HG02943 (cell line): Measurements from ENCODE around the gene CXorf66.
"Not testable (repeated sequence)": the region's sequence is repeated elsewhere in the genome, so short reads cannot be mapped to it uniquely, and the experiment has no call there.

Source experiments
- ATAC-seq: cut with Tn5 transposase; IDR thresholded peaks from one replicate; pipeline ENCODE4 v1.9.1; 2021; ENCODE audit warnings: mild to moderate bottlenecking, low read depth, moderate library complexity; ENCODE audit not compliant: unreplicated experiment

The CXorf66 gene

DNA sequence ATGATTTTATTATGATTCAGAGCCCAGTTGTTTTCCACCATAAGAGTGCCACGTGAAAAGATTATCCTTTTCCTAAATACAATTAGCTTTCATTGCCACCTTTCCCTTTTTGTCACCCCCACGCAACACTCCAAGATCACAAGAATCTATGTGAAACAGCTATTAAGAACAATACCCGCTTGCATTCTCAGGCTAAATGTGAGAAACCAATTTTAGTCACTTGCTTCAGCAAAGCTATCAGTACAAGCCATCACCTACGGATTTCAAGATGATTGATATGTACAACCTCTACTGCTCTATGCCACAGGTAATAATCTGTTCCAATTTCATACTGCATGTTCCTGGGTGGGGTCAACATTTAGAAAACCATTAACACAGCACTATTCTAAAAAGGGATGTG is 34.9 kb downstream of the CXorf66 start:
- ATAC-seq, result no peak

GRCh38 chrX:139929876-139930275 is 35.4 kb downstream of the CXorf66 start:
- no peak for ATAC-seq

GRCh38 chrX:139924696-139925095 is 40.6 kb downstream of the CXorf66 start:
- ATAC-seq, result no peak

- no peak for ATAC-seq
Observed at GRCh38 chrX:139924069-139924695, 41.1 kb downstream of the CXorf66 start.

- ATAC-seq, result not testable (repeated sequence)
Observed at GRCh38 chrX:139921142-139921541, 44.2 kb downstream of the CXorf66 start.

- ATAC-seq, result no peak
Observed at GRCh38 chrX:139920316-139920715, 45.0 kb downstream of the CXorf66 start.

DNA sequence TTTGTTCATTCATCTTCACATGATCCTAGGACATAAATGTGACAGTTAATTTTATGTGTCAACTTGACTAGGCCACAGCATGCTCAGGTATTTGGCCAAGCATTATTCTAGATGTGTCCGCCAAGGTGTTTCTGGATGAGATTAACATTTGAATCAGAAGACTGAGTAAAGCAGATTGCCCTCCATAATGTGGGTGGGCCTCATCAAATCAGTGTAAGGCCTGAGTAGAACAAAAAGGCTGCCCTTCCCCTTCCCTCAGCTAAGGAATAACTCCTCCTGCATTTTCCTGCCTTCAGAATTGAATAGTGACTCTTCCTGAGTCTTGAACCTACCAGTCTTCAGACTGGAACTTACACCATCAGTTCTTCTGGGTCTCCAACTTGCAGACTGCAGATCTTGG is 50.9 kb downstream of the CXorf66 start:
- no peak for ATAC-seq

GRCh38 chrX:139909712-139910111 is 55.6 kb downstream of the CXorf66 start:
- ATAC-seq, result no peak

- no peak for ATAC-seq
Observed at GRCh38 chrX:139907078-139907477, 58.2 kb downstream of the CXorf66 start.

DNA sequence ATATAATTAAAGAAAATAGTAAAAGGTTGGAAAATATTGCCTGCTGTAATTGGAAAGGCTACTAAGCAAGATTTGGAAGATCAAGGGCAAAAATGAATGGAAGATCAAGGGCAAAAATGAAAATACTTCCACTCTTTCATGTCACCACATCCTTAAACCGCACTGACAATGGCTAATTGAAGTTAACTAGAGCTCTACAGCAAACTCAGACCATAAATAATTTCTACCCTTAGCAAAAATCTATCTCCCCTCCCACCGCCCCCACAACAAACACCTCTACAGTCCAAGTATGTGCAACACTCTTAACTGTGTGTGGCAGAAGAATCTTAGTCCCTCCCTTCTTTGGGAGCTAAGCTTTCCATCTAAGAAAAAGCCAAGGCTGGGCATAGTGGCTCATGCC is 59.6 kb downstream of the CXorf66 start:
- no peak for ATAC-seq
